ENCODE measurements around the gene TRMU.
"Not testable (repeated sequence)": the region's sequence is repeated elsewhere in the genome, so short reads cannot be mapped to it uniquely, and the experiment has no call there.

The TRMU gene

DNA sequence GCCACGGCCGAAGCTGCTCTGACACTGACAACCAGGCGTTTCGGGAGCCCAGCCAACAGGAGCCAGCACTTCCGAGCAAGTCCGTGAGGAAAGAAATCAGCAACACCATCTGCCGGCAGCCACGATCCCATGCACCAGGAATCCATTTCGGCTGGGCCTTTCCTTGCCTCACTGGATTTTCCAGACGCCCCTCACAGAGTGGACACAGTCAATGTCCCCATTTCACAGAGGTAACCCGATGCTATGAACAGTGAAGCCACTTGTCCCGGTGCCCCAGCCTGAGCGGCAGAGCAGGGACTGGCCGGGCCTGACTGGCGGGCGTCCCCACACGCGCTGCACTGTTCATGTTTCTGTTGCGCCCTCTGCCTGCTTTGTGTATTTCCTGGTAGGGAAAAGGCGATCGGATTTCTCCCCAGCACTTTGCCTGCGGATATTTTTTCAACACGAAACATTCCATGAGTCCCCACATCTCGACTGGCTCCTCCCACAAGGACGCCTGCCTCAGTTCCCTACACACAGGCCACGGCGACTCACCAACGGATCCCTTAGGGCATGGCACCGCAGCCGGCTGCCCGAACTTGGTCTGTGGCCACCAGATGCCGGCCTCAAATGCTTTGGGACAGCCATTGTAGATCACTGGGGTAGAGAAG, 55.3 kb downstream of the TRMU start:
- DNase-seq: peak; percentile 69

DNA sequence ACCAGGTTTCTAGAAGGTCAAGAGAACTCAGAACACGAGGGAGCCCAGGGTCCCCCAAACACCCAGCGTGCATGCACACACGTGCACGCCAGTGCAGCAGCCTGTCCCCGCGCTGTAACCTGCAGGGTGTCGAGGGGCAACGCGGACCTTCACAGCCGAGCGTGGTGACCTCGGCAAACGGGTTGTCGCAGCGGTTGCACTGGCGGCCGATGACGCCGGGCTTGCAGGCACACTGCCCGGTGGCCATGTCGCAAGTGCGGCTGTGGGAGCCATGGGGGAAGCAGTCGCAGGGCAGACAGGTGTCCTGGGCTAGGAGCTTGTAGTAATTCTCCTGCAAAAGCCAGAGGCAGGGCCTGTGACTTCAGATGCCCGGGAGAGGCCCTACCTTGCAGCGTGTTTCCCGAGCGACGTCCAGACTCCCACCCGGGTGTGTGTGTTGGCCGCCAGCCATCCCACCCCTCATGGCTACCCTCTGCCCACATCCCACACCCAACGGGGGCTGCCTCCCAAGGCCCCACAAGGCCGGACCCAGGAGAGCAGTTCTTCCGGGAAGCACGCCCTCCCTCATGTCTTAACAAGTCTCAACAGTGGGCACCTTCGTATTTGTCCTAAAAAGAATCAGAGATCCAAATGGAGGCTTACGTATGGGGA, 56.1 kb downstream of the TRMU start:
- DNase-seq: no peak

DNA sequence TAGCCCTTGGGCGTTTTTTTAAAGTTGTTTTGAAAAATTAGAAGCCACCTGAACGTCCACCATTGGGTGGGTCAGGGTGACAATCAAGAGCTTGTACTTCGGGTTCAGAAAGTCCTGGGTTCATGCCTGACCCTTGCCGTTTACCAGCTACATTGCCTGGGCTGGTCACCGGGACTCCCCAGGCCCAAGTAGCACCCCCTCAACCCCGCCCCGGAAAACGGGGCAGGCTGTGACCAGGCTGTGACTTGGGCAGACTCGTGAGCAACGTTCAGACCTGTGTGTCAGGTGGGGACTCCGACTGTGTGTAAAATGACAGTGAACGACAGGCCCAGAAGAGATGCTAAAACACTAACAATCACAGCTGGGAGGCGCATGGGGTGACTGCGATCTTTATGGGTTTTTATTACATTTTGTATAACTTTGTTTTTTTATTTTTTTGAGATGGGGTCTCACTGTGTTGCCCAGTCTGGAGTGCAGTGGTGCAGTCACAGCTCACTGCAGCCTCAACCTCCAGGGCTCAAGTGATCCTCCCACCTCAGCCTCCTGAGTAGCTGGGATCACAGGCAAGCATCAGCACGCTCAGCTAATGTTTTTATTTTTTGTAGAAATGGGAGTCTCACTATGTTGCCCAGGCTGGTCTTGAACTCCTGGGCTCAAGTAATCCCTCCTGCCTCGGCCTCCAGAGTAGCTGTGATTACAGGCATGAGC, 56.8 kb downstream of the TRMU start:
- no peak for DNase-seq

DNA sequence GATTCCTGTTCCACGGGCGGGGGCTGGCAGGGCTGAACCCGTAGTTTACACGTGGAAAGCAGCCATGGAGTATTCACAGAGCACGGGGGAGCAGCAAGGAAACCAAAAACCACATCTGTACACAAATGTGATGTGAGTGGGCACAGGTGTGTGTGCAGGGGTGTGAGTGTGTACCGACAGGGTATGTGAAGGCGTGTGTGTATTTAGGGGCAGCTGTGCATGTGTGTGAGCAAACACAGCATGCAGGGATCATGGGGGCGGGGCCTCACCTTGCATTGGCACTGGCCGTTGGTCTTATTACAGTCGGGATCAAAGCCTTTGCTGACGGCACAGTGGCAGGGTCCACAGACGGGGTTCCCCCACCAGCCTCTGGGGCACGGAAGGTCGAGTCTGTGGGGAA, 58.4 kb downstream of the TRMU start:
- DNase-seq: no peak

DNA sequence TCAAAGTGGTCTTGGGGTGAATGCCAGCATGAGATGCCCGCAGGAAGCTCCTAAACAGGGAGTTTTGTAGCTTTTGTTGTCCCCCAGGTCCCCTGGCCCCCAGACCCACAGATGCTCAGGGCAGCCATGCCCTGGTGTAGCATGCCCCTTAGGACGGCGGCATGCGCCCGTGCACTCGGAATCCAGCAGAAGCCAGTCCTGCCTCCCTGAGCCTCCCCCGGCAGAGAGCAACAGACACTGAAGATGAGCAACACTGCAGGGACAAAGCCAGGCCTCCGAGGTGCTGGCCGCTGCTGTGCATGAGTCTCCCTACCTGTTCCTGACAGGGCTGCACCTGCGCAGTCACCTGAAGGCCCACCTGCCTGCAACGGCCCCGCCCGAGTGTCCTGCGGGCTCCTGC, 59.1 kb downstream of the TRMU start:
- DNase-seq: no peak

DNA sequence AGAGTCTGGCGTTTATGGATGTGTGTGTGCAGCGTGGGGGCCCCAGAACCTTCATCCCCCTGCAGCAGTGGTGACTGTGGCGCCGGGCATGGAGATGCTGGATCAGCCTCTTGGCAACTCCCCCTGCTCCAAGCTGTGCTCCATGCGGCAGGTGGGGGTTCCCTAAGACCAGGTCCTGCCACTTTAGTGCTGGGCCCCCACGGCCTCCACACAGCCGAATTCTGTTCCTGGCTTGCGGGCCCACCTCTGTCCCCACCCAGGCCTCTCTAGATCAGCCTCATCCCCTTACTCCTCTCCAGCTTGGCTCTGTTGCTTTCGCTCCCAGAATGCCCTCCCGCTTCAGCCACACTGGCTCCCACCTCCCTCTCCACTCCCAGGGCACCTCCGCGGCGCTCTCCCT, 59.6 kb downstream of the TRMU start:
- no peak for DNase-seq

DNA sequence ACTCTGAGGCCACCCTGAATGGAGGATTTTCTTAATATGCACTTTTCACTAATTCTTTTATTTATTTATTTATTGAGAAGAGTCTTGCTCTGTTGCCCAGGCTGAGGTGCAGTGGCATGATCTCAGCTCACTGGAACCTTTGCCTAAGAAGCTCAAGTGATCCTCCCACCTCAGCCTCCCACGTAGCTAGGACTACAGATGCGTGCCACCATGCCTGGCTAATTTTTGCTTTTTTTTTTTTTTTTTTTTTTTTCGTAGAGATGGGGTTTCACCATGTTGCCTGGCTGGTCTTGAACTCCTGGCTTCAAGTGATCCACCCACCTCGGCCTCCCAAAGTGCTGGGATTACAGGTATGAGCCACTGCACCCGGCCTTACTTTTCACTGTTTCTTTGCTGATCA, 61.5 kb downstream of the TRMU start:
- not testable (repeated sequence) for DNase-seq

DNA sequence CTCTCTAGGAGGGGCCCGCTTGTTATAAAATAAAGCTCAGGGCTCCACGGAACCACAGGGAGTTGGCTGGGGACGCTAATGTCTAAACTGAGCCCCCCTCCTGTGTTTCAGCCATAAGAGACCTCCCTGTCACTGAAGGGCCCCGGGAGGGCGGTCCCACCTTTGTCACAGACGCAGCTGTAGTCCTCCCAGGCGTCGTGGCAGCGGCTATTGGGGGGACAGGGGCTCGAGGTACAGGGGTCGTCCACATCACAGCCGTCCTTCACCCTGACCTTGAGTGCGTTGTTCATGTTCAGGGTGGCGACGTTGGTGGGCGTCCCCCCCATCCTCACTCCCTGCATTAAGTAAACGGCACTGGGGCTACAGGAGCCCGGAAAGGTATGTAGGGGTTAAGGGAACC, 62.0 kb downstream of the TRMU start:
- no peak for DNase-seq

DNA sequence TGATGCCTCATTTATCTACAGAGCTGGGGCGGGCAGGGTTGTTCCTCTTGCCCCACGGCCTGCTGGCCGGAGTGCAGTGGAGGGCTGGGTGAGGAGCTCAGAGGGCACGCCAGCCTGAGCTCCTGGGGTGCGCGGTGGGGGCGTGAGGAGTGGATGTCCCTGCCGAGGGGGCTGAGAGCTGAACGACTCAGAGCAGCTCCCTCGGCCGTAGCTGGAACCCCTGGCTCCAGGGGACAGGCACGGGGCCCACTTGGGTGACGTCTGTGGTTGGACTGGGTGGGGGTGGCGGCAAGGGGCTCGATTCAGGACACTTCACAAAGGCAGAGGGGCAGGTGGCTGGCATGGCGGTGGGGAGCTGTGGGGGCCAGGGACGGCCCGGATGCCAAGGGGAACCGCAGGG, 62.4 kb downstream of the TRMU start:
- DNase-seq: no peak

DNA sequence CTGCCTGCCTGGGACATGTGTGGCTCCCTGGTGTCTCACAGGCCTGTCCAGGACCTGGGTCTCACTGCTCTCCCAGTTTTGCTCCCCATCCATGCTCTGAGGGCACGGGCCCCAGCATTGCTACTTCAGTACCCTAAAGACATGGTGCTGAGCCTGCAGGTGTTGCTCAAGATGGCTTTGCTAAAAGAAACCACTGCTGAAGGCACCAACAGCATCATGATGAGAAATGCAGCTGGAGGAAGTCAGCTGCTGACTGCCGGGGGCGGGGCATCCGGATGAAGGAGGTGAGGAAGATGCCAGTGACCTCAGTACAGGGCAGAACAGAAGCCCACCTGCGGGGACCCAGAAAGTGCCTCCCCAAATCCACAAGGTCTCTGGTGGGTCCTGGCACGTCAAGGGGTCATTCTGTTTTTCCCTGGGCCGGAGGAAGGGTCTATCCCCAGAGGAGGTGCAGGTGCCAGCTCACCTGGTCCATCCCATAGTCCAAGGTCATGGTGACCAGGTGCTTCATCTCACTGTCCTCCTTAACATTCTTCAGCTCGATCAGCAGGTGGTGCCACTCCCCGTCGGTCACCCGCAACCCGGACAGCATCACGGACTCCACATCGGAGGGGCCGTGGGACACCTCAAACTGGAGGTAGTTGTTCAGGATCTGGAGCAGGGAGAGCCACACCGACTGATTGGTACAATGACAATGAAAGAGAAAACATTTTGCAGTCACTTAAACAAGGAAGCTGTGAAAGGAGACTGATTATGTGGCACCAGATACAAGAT, 63.9 kb downstream of the TRMU start:
- DNase-seq: no peak

DNA sequence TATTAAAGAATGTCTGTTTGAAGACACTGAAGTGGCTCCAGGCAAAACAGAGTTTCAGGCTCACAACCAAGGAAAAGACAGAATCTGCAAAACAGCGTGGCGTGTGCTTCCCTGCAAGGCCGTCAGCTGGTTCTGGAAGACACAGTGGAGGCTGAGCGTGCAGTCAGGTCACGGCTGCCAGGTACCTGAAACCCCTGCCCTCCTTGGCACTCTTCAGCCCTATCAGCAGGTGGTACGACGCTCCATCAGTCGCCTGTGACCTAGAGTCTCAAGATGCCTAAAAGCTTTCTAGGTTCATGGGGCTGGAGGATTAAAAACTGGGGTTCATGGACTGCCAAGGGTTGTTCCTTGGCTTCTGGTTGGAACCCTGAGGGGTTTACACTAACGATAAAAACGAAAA, 65.9 kb downstream of the TRMU start:
- no peak for DNase-seq

DNA sequence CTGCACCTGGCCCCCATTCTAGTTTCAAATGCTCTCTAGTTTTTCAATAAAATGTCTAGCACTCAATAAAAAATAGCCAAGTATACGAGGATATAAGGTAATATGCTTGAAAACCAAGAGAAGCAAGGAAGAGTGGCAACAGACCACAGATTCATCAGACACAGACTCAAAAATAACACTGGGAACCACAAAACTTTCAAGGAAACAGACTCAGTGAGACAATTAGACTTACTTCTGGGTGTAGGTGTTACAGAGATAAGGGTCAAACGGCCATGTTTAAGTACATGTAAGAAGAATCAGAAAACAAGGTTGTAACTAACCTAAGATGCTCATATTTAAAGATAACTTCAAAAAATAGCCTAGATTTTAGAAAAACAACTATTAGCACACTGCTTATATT, 67.0 kb downstream of the TRMU start:
- no peak for DNase-seq

DNA sequence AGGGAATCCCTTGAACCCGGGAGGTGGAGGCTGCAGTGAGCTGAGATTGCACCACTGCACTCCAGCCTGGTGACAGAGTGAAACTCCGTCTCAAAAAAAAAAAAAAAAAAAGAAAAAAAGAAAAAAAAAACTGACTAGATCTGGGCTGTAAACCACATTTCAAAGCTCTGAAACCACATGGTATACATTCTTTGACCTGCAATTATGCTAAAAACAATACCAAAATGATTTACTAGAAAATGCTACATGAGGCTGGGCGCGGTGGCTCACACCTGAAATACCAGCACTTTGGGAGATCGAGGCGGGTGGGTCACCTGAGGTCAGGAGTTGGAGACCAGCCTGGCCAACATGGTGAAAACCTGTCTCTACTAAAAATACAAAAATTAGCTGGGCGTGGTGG, 68.4 kb downstream of the TRMU start:
- not testable (repeated sequence) for DNase-seq

DNA sequence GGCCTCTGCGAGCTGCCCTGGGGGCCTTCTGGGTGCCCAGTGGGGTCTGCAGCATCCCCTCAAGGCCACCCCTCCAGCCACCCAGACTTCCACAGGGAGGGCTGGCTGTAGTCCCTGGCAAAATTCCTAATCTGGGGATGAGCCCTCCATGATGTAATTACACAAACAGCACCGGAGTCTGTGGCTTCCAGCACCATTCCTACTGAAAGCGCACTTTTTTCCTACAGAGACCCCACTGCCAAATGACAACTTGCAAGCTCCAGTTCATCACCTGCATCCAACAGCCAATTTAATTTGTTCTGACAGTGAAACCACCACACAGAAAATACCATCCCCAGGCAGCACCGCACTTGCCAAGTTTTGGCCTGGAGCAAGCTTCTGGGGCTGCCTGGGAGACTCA, 70.4 kb downstream of the TRMU start:
- no peak for DNase-seq

DNA sequence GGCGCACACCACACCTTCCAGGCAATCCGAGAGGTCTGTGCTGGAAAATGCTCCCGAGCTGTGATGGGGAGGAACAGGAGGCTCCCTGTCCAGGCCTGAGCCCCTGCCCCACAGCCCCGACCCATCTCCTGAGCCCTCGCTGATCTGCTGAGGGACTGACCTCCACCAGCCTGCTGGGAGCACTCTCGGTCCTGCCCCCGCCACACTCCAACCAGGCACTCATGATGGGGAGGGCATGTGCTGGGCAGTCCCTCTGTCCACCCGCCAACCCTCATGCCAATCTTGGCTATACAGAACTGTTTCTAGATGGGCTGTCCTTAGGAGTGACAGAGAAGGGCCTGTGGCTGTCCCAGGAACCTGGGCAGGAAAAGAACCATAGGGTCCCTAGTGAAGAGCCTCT, 70.8 kb downstream of the TRMU start:
- no peak for DNase-seq

DNA sequence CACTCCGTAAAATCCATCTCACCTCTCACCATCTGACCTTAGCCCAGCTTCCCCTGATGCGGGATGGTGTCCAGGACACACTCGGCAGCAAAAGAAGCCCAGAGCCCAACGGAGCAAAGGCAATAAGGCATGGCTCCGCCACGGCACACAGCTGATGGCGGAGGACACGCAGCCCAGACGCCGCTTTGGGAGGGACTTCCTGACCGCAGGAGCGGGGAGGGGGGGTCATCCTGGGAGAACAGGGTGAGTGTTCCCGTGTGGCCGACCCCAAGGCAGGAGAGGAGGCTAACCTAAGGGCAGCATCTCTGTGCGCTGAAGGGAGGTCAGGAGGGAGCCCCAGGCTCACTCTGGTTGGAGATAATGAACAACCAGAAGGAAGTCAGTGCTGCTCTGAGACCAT, 71.3 kb downstream of the TRMU start:
- no peak for DNase-seq
